Muscle of back (tissue), 11 donors: ENCODE data around the gene GCC1. TPM values are rescaled to one million over a fixed set of nuclear protein-coding genes. Genes with fewer than 3 reads are reported as not detected.
"Not testable (repeated sequence)": the region's sequence is repeated elsewhere in the genome, so short reads cannot be mapped to it uniquely, and the experiment has no call there.

Experiments
- DNase-seq, 3 donors: peaks; one replicate each; pipeline versions ENCODE4 v3.0.0 to v3.0.0-alpha.2; 2013
- polyA plus RNA-seq, 10 donors: library from polyadenylated mRNA; unstranded; fragments of 120-200 nt; gene quantifications; one replicate each; pipeline ENCODE4 v1.2.1, GENCODE V29; 2013; ENCODE audit not compliant: insufficient read length in 10 of 10

Gene GCC1
- polyA plus RNA-seq, 10 donors, result 7.4 to 10.5 (median 7.9) TPM

DNA sequence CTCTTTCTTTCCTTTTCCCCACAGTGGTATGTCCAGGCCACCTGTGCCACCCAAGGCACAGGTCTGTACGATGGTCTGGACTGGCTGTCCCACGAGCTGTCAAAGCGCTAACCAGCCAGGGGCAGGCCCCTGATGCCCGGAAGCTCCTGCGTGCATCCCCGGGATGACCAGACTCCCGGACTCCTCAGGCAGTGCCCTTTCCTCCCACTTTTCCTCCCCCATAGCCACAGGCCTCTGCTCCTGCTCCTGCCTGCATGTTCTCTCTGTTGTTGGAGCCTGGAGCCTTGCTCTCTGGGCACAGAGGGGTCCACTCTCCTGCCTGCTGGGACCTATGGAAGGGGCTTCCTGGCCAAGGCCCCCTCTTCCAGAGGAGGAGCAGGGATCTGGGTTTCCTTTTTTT is 5.8 kb upstream of the GCC1 start:
- no peak for DNase-seq

GRCh38 chr7:127589896-127590295 is 4.5 kb upstream of the GCC1 start:
- no peak for DNase-seq

DNA sequence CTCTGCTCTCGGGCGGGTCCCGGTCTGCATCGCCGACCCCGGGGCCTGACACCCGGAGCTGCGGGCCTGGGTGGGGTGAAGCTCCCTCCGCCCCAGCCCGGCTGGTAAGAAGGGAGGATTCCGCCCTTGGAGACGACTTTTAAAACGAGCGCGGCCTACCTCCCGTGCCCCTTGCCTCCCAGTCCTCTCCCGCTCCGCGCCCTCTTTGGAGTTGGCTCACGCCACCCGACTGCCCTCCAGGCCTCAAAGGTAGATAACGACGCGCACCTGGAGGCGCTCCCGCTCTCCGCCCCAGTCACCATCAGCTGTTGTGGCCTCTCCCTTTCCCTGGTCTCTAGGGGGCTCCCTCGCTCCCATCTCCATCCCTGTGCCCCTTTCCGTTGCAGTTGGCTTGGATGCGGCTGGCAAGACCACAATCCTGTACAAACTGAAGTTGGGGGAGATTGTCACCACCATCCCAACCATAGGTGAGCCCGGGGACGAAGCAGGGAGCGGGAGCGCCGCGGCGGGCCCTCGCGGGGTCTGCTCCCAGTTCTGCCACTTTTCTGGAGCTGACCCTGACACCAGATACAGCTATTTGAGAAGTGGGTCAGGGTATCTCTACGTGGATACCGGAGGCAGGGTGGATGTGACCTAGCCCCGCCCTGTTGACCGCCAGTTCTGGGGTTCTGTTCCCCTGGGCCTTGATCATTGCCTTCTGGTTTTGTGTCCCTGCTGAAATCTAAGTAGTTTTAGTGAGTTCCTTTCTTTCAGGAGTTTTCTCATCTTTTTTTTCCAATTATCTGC is 3.5 kb upstream of the GCC1 start:
- DNase-seq, result peak; percentile 30 to 77 (median 46)

- DNase-seq, result peak; percentile 86 to 94 (median 91)
These were observed 2.8 kb upstream of the GCC1 start, which contains the start of gene ARF5 for GRCh38 chr7:127588019-127588696. TSS of gene ARF5 (plus strand) at chr7:127588411. CDS start at chr7:127588499, 88 bp downstream.

DNA sequence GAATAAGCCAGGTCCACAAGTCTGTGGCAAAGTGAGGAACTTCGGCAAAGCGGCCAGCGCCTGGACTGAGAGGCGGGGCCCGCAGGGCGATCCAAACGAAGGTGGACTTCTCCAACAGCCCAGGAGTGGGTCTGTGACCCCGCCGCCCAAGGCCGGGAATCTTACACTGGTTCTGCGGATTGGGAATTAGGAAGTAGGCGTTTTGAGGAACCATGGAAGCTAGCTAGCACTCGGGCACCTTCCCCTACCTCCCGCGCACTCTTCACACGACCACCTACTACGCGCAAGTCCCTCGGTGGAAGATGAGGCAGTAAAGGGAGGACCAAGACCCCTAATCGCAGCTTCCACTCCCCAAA is 2.2 kb upstream of the GCC1 start:
- DNase-seq, result no peak

- DNase-seq, result no peak
These were observed 950 bp upstream of the GCC1 start for GRCh38 chr7:127586346-127586745.

DNA sequence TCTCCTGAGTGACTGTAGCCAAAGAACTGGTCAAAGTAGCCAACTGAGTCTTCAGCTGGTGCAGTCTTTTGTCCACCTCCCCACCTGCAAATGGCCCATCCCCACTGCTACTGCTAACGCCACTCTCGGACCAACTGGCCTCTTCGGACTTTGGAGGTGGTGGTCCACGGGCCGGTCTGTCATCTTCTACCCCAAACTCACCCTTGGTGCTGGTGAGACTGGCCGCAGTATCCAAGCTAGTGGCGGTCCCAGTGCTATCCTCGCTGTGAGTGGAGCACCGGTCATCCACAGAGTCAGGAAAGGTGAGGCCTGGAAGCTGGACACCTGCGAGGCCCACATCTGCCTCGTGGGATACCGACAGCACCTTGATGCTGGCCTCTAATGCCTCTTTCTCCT is 750 bp downstream of the GCC1 start:
- DNase-seq, result no peak

DNA sequence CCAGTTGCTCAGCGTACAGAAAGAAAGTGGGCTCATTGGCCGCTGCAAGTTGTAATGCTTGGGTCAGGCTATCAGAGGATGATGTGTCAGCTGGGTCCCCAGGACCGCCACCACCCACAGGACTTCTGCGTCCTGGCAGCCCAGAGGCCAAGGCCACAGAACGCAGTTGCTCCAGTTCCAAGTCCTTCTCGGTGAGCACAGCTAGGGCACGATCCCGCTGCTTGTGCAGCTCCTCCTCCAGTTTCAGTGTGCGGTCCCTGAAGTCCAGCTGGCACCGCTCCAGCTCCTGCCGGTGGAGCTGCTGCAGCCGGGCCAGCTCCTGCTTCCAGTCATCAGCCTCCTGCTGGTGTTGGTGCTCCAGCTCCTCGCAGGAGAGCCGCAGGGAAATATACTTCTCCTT is 3.0 kb downstream of the GCC1 start:
- DNase-seq, result no peak

- no peak for DNase-seq
These were observed 3.7 kb downstream of the GCC1 start for GRCh38 chr7:127581716-127582115.

GRCh38 chr7:127580612-127581011 is 4.8 kb downstream of the GCC1 start:
- no peak for DNase-seq

- DNase-seq, result no peak
These were observed 6.6 kb downstream of the GCC1 start for GRCh38 chr7:127578711-127579275.

- no peak for DNase-seq
These were observed 7.2 kb downstream of the GCC1 start for GRCh38 chr7:127578036-127578684.

GRCh38 chr7:127571741-127572505 is 13.5 kb downstream of the GCC1 start:
- DNase-seq, result no peak

- DNase-seq, result not testable (repeated sequence)
These were observed 17.4 kb downstream of the GCC1 start for GRCh38 chr7:127568034-127568433.

- DNase-seq, result no peak
These were observed 19.2 kb downstream of the GCC1 start for GRCh38 chr7:127566242-127566641.

DNA sequence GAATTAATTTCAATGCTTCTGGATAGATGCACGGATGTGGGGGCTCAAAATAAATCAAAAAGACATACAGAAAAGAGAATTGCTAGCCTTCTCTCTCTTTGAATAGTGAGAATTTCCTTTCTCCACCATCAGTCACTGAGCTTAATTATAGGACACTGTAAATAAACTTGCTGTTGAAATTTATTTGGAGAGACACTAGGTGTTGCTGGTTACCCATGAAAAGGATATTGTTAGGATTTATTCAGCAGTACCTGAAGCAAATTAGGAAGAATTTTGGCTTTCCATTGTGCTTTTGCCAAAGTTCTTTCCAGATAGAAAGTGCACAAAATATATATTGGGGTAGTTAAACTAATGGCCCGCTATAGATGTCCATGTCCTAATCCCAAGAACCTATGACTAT is 27.6 kb downstream of the GCC1 start:
- DNase-seq, result no peak

GRCh38 chr7:127556404-127556803 is 29.0 kb downstream of the GCC1 start:
- no peak for DNase-seq

GRCh38 chr7:127551941-127552340 is 33.5 kb downstream of the GCC1 start:
- no peak for DNase-seq

DNA sequence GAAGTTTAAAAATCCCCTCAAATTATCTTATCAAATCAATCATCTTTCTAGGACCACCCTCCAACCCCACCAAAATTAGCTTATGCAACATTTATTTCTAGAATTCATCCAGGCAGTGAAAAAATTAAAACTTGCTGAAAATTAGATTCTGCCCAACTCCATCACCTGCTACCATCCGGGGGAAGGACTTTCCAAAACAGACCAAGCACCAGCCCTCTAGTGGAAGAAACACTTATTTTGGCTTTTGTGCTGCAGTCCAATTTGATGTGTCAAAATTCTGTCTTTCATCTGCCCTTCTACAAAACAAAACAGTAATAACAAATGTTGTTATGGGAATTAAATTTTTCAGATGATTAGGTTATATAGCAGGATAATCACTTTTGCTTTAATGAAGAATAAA is 35.1 kb downstream of the GCC1 start:
- DNase-seq, result no peak

- no peak for DNase-seq
These were observed 39.1 kb downstream of the GCC1 start for GRCh38 chr7:127546313-127546712.

GRCh38 chr7:127541548-127541947 is 43.8 kb downstream of the GCC1 start:
- no peak for DNase-seq

DNA sequence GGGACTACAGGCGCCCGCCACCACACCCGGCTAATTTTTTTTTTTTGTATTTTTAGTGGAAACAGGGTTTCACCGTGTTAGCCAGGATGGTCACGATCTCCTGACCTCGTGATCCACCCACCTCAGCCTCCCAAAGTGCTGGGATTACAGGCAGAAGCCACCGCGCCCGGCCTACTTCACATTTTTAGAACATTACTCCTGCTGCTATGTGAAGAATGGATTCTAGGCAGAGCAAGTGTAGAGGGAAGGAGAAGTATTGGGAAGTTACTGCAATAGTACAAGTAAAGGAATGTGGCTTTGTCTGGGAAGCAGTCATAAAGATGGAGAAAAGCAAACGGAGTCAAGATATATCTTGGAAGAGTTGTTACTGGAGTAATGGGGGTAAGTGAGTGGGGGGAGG is 44.9 kb downstream of the GCC1 start:
- DNase-seq, result not testable (repeated sequence)
